Mucosa of stomach (tissue), 1 donor: ENCODE results near the gene KCNN4.
"Not testable (repeated sequence)": the region's sequence is repeated elsewhere in the genome, so short reads cannot be mapped to it uniquely, and the experiment has no call there.

ENCODE experiments used
- H3K27me3 ChIP-seq: one replicate; pipeline ENCODE4 v1.7.0; 2013; ENCODE audit warnings: mild to moderate bottlenecking, low read length; ENCODE audit not compliant: control insufficient read depth, insufficient read depth
- H3K36me3 ChIP-seq: one replicate; pipeline ENCODE4 v1.7.0; 2013; ENCODE audit warnings: low read length; ENCODE audit not compliant: control insufficient read depth, insufficient read depth
- H3K4me1 ChIP-seq: one replicate; pipeline ENCODE4 v1.7.0; 2013; ENCODE audit warnings: mild to moderate bottlenecking, low read length; ENCODE audit not compliant: control insufficient read depth, insufficient read depth
- H3K4me3 ChIP-seq: one replicate; pipeline ENCODE4 v1.7.0; 2013; ENCODE audit warnings: low read length
- H3K9ac ChIP-seq: one replicate; pipeline ENCODE4 v1.7.0; 2013; ENCODE audit warnings: mild to moderate bottlenecking, low read length, moderate library complexity
- H3K9me3 ChIP-seq: one replicate; pipeline ENCODE4 v1.7.0; 2013; ENCODE audit warnings: mild to moderate bottlenecking, low read length, moderate library complexity; ENCODE audit not compliant: control insufficient read depth
- donor health status: Pancreatic carcinoma.

Gene KCNN4

DNA sequence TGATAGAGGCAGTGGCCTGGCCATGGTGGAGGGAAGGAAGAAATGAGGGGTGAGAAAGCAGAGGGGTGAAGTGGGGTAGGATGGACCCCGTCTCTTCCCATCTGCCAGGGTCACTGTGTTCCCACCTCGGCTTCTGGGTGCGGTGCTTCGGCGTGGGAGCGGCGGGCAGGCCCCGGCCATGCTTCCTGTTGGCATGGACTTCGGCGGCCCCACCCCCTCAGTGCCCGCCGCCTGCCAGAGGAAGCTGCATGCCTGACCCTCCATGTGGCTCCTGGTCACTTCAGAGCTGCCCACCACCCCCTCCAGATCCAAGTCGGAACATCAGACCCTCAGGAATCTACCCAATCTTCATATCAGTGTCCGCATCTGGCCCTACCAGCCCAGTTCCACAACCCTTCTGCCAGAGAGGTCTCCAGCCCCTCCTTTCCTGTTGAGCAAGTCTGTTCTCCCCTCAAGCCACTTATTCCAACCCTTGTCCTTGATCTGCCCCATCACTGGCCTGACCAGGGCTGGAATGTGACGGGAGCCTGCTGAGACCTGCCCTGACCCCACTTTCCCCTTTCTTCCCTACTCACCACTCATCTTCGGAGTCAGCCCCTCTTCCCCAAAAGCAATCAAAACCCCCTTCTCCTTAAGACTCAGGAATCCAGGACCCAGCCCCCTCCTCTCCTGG, 1.5 kb downstream of the KCNN4 start:
- Histone ChIP-seq H3K4me1 (peaks cover 85% of the 10 kb centered on the region), H3K9ac (peak overlapping the region; percentile 85), H3K36me3 (no peaks in the 10 kb centered on the region), H3K4me3 (peak overlapping the region; percentile 44), H3K27me3 (no peaks in the 10 kb centered on the region), H3K9me3 (no peaks in the 10 kb centered on the region)

DNA sequence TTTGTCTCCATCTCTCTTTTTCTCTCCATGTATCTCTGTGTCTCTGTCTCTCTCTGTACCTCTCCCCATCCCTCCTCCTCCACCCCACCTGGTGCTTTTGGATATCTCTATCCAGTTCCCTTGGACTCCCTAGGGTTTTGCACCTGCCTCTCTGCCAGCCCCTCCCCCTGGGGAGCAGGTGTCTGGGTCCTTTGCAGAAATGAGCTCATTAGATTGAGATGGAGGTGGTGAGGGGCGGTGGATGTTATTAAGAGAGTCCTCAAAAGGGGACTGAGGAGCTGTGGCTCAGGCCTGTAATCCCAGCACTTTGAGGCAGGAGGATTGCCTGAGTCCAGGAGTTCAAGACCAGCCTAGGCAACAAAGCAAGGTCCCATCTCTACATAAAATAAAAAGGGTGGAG, 2.1 kb downstream of the KCNN4 start:
- Histone ChIP-seq H3K4me3 (peak overlapping the region; percentile 32), H3K9me3 (no peaks in the 10 kb centered on the region), H3K27me3 (no peaks in the 10 kb centered on the region), H3K9ac (peak overlapping the region; percentile 85), H3K36me3 (no peaks in the 10 kb centered on the region), H3K4me1 (peaks cover 85% of the 10 kb centered on the region)

DNA sequence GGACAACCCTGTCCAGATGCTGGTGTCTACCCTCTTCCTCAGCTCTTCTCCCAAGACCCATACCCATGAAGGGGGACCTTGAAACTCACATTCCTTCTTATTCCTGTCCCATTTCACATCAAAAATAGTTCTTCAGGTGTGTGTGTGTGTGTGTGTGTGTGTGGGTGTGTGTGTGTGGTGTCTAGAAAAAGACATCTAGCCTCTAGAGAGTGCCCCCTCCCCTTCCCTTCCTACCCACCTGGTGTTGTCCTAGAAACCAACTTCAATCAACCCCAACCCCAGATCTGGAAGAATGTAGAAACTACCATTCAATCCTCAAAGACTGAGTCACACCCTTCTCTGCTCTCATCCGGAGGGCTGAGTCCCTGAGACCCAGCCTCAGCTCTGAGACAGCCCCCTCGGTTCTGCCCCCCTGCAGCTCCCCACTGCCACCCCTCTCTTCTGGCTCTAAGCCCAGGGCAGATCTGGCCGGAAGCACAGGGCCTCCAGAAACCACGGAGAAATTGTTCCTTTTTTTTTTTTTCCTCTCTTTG, 3.5 kb downstream of the KCNN4 start:
- no peak overlapping the region for H3K4me3 ChIP-seq
- H3K4me1 ChIP-seq: peaks cover 79% of the 10 kb centered on the region
- peak overlapping the region; percentile 32 for H3K9ac ChIP-seq
- H3K27me3 ChIP-seq: no peaks in the 10 kb centered on the region
- H3K36me3 ChIP-seq: no peaks in the 10 kb centered on the region
- H3K9me3 ChIP-seq: no peaks in the 10 kb centered on the region

DNA sequence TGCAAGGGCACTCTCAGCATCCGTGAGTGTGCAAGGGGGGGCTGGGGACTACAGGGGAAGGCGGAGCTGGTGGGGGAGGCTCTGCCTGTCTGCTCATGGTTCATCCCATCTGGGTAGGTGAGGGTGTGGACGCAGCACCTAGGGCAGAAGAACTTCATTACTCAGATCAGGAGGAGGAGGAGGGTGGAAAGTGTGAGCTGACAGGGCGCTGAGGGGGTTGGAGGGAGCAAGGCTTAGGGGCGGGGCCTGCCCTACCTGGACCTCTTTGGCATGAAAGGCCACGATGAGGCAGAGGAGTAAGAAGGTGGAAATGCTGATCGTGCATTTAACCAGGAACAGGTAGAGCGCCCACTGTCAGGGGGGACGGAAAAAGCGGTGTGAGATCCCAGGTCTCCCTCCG, 4.5 kb downstream of the KCNN4 start:
- Histone ChIP-seq H3K9ac (peak overlapping the region; percentile 30), H3K27me3 (no peaks in the 10 kb centered on the region), H3K9me3 (no peaks in the 10 kb centered on the region), H3K36me3 (peaks cover 1% of the 10 kb centered on the region), H3K4me3 (no peak overlapping the region), H3K4me1 (peaks cover 70% of the 10 kb centered on the region)

DNA sequence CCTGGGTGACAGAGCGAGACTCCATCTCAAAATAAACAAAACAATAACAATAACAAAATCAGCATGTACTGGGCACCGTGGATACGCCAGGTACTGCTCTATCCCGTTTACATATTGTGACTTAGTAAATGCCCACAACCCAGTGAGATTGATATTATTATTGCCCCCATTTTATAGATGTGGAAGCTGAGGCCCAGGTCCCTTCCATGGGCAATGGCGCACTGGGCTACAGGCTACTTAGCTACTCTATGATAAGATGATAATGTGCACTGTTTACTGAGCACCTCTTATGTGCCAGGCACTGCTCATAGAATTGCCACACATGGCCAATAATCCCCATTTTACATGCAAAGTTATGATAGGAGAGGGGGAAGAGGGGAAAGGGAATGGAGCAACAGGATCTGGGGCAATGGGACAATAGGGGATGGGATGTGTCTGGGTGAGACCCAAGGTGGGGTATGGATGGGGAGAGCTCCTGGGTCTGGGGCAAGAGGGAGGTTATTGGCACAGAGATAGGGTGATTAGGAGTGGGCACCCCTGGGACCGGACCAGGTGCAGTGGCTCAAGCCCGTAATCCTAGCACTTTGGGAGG, 5.4 kb downstream of the KCNN4 start:
- H3K4me3 ChIP-seq: peak overlapping the region; percentile 21
- peak overlapping the region; percentile 30 for H3K9ac ChIP-seq
- H3K4me1 ChIP-seq: peaks cover 61% of the 10 kb centered on the region
- no peaks in the 10 kb centered on the region for H3K27me3 ChIP-seq
- no peaks in the 10 kb centered on the region for H3K9me3 ChIP-seq
- peaks cover 10% of the 10 kb centered on the region for H3K36me3 ChIP-seq

DNA sequence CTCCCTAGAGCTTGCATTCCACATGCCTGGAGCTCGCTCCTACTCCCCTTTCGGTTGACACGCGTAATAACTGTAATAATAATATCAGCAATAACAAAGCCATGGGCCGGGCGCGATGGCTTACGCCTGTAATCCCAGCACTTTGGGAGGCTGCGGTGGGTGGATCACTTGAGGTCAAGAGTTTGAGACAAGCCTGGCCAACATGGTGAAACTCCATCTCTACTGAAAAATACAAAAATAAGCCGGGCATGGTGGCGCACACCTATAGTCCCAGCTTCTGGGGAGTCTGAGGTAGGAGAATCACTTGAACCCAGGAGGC, 5.9 kb downstream of the KCNN4 start:
- H3K4me1 ChIP-seq: peaks cover 61% of the 10 kb centered on the region
- H3K4me3 ChIP-seq: peak overlapping the region; percentile 21

DNA sequence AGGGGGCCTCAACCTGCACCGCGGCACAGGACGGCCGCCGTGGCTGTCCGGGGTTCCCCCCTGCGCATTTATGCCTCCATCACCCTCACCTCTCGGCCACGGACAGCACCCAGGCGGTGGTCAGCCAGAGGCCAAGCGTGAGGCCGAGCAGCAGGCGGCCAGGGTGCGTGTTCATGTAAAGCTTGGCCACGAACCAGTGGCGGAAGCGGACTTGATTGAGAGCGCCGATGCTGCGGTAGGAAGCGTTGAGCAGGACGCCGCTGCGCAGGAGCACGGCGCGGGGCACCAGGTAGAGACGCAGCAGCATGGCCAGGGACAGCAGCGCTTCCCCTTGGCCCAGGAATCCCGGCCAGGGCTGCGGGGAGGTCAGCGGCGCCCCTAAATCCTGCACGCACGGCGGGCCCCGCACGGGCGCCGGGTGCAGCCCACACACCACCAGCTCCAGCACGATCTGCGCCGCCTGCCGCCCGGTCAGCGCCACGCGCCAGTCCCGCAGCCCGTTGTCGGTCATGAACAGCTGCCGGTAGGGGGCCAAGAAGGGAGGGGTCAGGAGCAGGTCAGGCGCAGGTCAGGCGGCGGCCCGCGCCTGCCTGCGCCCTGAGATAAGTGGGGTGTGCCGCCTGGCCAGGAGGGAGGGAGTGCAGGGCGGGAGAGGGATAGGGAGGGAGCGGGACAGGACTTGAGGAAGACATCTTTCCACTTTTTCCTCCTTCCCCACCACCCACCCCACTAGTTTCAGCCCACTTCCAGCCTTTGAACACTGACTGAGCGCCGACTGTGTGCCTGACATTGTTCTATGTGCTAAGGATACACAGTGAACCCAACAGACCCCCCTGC, 6.5 kb downstream of the KCNN4 start:
- peak overlapping the region; percentile 46 for H3K9ac ChIP-seq
- peaks cover 18% of the 10 kb centered on the region for H3K36me3 ChIP-seq
- peak overlapping the region; percentile 21 for H3K4me3 ChIP-seq
- H3K9me3 ChIP-seq: no peaks in the 10 kb centered on the region
- H3K4me1 ChIP-seq: peaks cover 56% of the 10 kb centered on the region
- H3K27me3 ChIP-seq: no peaks in the 10 kb centered on the region

More for the DNA sequence above, 5.9 kb downstream of the KCNN4 start:
- H3K27me3 ChIP-seq, H3K9me3 ChIP-seq: not testable (repeated sequence)
- H3K9ac ChIP-seq: peak overlapping the region; percentile 30
- peaks cover 14% of the 10 kb centered on the region for H3K36me3 ChIP-seq

DNA sequence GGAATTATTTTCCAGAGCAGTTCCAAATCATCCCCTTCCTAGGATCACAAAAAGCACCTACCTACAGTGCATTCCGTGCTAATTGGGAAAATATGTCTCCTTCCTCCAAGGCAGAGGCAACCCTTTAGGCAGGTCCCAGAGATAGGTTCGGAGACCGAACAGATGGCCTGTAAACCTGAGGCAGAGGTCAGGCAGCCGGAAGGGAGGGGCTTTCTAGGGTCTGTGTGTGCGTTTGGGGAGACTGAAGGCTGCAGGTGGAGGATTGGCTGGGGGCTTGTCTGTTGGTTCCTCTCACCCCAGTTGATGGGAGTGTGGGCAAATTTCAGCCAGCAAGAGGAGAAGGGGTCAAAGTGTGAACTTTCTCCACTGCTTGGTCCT, 7.1 kb downstream of the KCNN4 start:
- no peaks in the 10 kb centered on the region for H3K9me3 ChIP-seq
- no peaks in the 10 kb centered on the region for H3K27me3 ChIP-seq
- H3K4me3 ChIP-seq: no peak overlapping the region
- peaks cover 57% of the 10 kb centered on the region for H3K4me1 ChIP-seq
- peaks cover 23% of the 10 kb centered on the region for H3K36me3 ChIP-seq
- peak overlapping the region; percentile 46 for H3K9ac ChIP-seq

DNA sequence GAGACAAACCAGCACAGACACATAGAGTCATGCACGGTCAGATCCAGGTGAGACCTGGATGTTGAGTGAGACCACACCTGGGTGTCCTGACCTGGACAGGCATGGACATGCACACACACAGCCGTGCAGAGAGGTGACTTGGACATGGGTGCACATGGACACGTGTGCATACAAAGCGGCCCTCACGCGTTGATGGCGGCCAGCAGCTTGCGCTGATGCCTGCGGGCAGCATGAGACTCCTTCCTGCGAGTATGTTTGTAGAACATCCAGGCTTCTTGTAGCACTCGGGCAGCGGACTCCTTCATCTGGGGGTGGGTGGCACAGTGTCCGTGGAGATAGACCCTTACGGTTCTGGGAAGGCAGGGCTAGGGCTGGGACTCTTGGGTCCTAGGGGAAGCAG, 11.5 kb downstream of the KCNN4 start:
- Histone ChIP-seq H3K9ac (no peak overlapping the region), H3K4me1 (peaks cover 53% of the 10 kb centered on the region)

DNA sequence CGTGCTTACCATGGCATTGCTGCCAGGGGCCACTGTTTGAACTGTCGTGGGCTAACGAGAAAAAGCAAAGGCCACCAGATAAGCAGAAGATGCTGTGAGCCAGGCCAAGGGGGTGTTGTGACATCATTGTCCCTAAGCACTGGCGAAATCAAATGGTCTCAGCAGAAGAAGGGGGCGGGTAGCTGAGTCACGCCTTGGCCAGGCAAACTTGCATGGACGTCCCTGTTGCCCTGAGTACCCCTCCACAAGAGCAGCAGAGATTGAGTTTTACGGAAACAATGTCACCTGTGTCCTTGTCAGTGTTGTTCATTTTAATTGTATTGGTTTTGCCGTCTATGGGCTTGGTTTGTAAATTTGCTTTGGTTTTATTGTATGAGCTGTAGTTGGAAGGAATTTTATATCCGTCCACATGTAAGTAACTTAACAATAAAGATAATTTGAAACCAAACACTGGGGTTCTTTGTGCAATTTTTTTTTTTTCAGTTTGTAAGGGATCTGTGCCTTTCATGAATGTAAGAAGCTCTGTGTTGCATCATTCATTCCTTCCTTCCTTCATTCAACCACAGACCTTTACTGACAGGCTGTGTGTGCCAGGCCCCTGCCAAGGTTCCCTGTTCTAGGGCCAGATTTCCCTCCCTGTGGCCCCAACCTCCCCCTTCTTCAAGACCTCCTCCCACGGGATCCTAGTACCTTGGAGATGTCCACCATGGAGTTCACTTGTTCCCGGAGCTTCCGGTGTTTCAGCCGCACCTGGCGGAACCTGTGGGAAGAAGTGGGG, 12.3 kb downstream of the KCNN4 start:
- Histone ChIP-seq H3K9me3 (no peaks in the 10 kb centered on the region), H3K9ac (no peak overlapping the region), H3K4me3 (no peak overlapping the region), H3K27me3 (no peaks in the 10 kb centered on the region), H3K36me3 (peaks cover 39% of the 10 kb centered on the region), H3K4me1 (peaks cover 45% of the 10 kb centered on the region)

More for the DNA sequence above, 11.5 kb downstream of the KCNN4 start:
- Histone ChIP-seq H3K9me3 (no peaks in the 10 kb centered on the region), H3K4me3 (no peak overlapping the region), H3K27me3 (no peaks in the 10 kb centered on the region), H3K36me3 (peaks cover 39% of the 10 kb centered on the region)

DNA sequence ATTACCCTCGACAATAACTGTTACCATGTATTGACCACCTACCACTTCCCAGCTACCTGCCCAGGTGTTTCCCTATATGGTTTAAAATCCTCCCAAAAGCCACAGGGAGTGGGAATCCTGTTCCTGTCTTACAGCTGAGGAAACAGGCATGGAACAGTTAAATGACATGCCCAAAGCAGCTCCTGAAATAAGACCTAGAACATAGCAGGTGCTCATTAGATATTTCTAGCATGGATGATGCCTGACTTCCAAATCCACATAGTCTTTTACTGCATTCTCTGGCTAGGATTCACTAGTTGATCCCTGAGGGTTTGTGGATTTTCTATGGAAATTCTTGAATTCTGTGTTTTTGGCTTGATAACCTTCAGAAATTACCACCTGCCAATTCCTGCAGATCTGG, 13.0 kb downstream of the KCNN4 start:
- Histone ChIP-seq H3K27me3 (no peaks in the 10 kb centered on the region), H3K9ac (no peak overlapping the region), H3K4me3 (no peak overlapping the region), H3K4me1 (peaks cover 41% of the 10 kb centered on the region), H3K36me3 (peaks cover 39% of the 10 kb centered on the region), H3K9me3 (no peaks in the 10 kb centered on the region)
